Suprapubic skin (tissue), 4 donors: ENCODE measurements around the gene ENAH.

Source experiments
- CTCF ChIP-seq, 2 donors: fragments of 200-600 bp in 1 of 2; fragments of 450-650 bp in 1 of 2; sonication (generic) in 1 of 2; IDR thresholded peaks; one replicate each; pipeline ENCODE4 v1.5.1; 2016 to 2019; ENCODE audit warnings: antibody characterized with exemption in 2 of 2, mild to moderate bottlenecking in 1 of 2, moderate library complexity in 1 of 2
- EP300 ChIP-seq: sonication (generic); formaldehyde crosslinking; IDR thresholded peaks from one replicate; pipeline ENCODE4 v1.6.1; 2017; ENCODE audit warnings: antibody characterized with exemption
- POLR2A ChIP-seq, 2 donors: fragments of 450-650 bp; IDR thresholded peaks; one replicate each; pipeline ENCODE4 v1.6.1; 2017; ENCODE audit warnings: antibody characterized with exemption in 2 of 2, mild to moderate bottlenecking in 2 of 2, moderate library complexity in 2 of 2
- POLR2AphosphoS5 ChIP-seq, 3 donors: sonication (generic); formaldehyde crosslinking; IDR thresholded peaks; one replicate each; pipeline ENCODE4 v1.6.1; 2017; ENCODE audit warnings: antibody characterized with exemption in 3 of 3

DNA sequence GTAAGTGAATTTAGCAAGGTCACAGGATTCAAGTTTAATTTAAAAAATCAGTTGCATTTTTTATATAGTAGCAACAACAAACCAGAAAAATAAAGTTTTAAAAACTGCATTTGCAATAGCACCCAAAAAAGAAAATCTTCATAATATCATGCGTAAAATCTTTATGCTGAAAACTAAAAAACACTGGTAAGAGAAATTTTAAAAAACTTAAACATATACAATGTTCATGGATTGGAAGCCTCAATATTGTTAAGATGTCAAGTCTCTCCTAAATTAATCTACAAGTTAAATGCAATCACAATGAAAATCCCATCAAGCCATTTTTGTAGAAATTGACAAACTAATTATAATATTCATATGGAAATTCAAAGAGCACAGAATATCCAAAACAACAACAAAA lies 65.6 kb downstream of the ENAH start:
- TF ChIP-seq CTCF (IDR thresholded peaks at IDR 0.05), result no peak
- no peak for TF ChIP-seq EP300
- no peak for TF ChIP-seq POLR2AphosphoS5 (IDR thresholded peaks at IDR 0.05)
- TF ChIP-seq POLR2A (IDR thresholded peaks at IDR 0.05), result no peak
